Thoracic aorta (tissue), 2 donors: ENCODE results near the gene COMMD10. TPM values are rescaled to one million over a fixed set of nuclear protein-coding genes. Genes with fewer than 3 reads are reported as not detected.
"Not testable (repeated sequence)": the region's sequence is repeated elsewhere in the genome, so short reads cannot be mapped to it uniquely, and the experiment has no call there.

ENCODE experiments used
- ATAC-seq: fragments of 150-250 bp; one replicate; pipeline ENCODE4 v1.8.0; 2017; ENCODE audit warnings: low read depth; ENCODE audit not compliant: insufficient number of reproducible peaks, low FRiP score
- DNase-seq: peaks from one replicate; pipeline ENCODE4 v3.0.0-alpha.2; 2020; ENCODE audit warnings: low spot score
- H3K27ac ChIP-seq, 2 donors: fragments of 200-600 bp; sonication (generic); 1 replicate in 1 of 2; 2 replicates in 1 of 2; pipeline ENCODE4 v1.5.1; 2016; ENCODE audit warnings: mild to moderate bottlenecking in 2 of 2, moderate library complexity in 2 of 2
- H3K27me3 ChIP-seq: fragments of 200-600 bp; sonication (generic); replicated peaks from 2 replicates; pipeline ENCODE4 v1.6.0; 2016; ENCODE audit warnings: mild to moderate bottlenecking; ENCODE audit not compliant: insufficient read depth
- H3K36me3 ChIP-seq: fragments of 200-600 bp; sonication (generic); one replicate; pipeline ENCODE4 v1.5.1; 2016
- H3K4me1 ChIP-seq, 2 donors: fragments of 200-600 bp; sonication (generic); 1 replicate in 1 of 2; 2 replicates in 1 of 2; pipeline versions ENCODE4 v1.5.1 to v1.6.0; 2016; ENCODE audit warnings: low read depth in 2 of 2, mild to moderate bottlenecking in 1 of 2; ENCODE audit not compliant: control insufficient read depth in 1 of 2
- H3K4me3 ChIP-seq: fragments of 200-600 bp; sonication (generic); 2 replicates; pipeline ENCODE4 v1.5.1; 2016; ENCODE audit warnings: mild to moderate bottlenecking
- H3K9me3 ChIP-seq: fragments of 200-600 bp; sonication (generic); 2 replicates; pipeline ENCODE4 v1.5.1; 2016
- CTCF ChIP-seq: fragments of 200-600 bp; sonication (generic); IDR thresholded peaks from one replicate; pipeline ENCODE4 v1.5.1; 2019; ENCODE audit warnings: antibody characterized with exemption
- total RNA-seq, 2 donors: library from RNA; depleted of rRNA; stranded (reverse); fragments of >200 nt; gene quantifications; one replicate each; pipeline versions ENCODE4 v1.1.0 to v1.2.3, GENCODE V29; 2016

The COMMD10 gene
- total RNA-seq, 2 donors from 2014 or later, result 12.6 to 21.6 TPM

- ATAC-seq, result no peak
- peaks cover 0 to 1% of the 10 kb centered on the region in 2 donors for H3K4me1 ChIP-seq
These were observed 6.6 kb downstream of the COMMD10 start for GRCh38 chr5:116091416-116091815.

GRCh38 chr5:116097301-116097700, 12.5 kb downstream of the COMMD10 start:
- no peaks in the 10 kb centered on the region for H3K4me1 ChIP-seq
- peaks cover 22% of the 10 kb centered on the region for H3K36me3 ChIP-seq
- H3K27ac ChIP-seq, result no peak overlapping the region
- no peaks in the 10 kb centered on the region for H3K27me3 ChIP-seq
- ATAC-seq (no peak), DNase-seq (no peak)
- no peak overlapping the region for H3K4me3 ChIP-seq
- H3K9me3 ChIP-seq, result no peaks in the 10 kb centered on the region
- TF ChIP-seq CTCF, result no peak

More at GRCh38 chr5:116091416-116091815, 6.6 kb downstream of the COMMD10 start:
- H3K27ac ChIP-seq, result no peak overlapping the region
- no peak overlapping the region for H3K4me3 ChIP-seq
- TF ChIP-seq CTCF, result no peak
- peaks cover 17% of the 10 kb centered on the region for H3K36me3 ChIP-seq
- no peak for DNase-seq
- H3K27me3 ChIP-seq, result no peaks in the 10 kb centered on the region
- H3K9me3 ChIP-seq, result no peaks in the 10 kb centered on the region

- Histone ChIP-seq H3K4me3 (no peak overlapping the region), H3K4me1 (no peaks in the 10 kb centered on the region), H3K27me3 (no peaks in the 10 kb centered on the region), H3K9me3 (no peaks in the 10 kb centered on the region), H3K27ac (no peak overlapping the region), H3K36me3 (peaks cover 17% of the 10 kb centered on the region)
- no peak for DNase-seq
- no peak for TF ChIP-seq CTCF
- ATAC-seq, result no peak
These were observed 14.2 kb downstream of the COMMD10 start for GRCh38 chr5:116098998-116099397.

GRCh38 chr5:116104941-116105340, 20.1 kb downstream of the COMMD10 start:
- not testable (repeated sequence) for H3K36me3 ChIP-seq, ATAC-seq, H3K9me3 ChIP-seq, DNase-seq, H3K27ac ChIP-seq, H3K4me3 ChIP-seq, H3K4me1 ChIP-seq, H3K27me3 ChIP-seq

GRCh38 chr5:116115163-116115562, 30.3 kb downstream of the COMMD10 start:
- Histone ChIP-seq H3K27ac (no peak overlapping the region), H3K36me3 (peaks cover 10% of the 10 kb centered on the region), H3K9me3 (peaks cover 24% of the 10 kb centered on the region), H3K4me3 (no peak overlapping the region), H3K27me3 (no peaks in the 10 kb centered on the region), H3K4me1 (no peaks in the 10 kb centered on the region)
- TF ChIP-seq CTCF, result no peak
- DNase-seq, result no peak
- ATAC-seq, result no peak

- H3K36me3 ChIP-seq, result no peaks in the 10 kb centered on the region
- H3K27me3 ChIP-seq, result no peaks in the 10 kb centered on the region
- H3K9me3 ChIP-seq, result no peaks in the 10 kb centered on the region
- no peak for ATAC-seq
- no peak overlapping the region for H3K27ac ChIP-seq
- no peak overlapping the region for H3K4me3 ChIP-seq
- no peaks in the 10 kb centered on the region for H3K4me1 ChIP-seq
- TF ChIP-seq CTCF, result no peak
- no peak for DNase-seq
These were observed 45.6 kb downstream of the COMMD10 start for GRCh38 chr5:116130471-116130870.
